CD4-positive, alpha-beta T cell treated with Interleukin-12 subunit alpha and Interleukin-12 subunit beta, for 1 hour (primary cell): ENCODE data around the gene PDGFB.

Experiments
- DNase-seq: peaks from one replicate; pipeline ENCODE4 v3.0.0-alpha.2; 2020

The PDGFB gene

DNA sequence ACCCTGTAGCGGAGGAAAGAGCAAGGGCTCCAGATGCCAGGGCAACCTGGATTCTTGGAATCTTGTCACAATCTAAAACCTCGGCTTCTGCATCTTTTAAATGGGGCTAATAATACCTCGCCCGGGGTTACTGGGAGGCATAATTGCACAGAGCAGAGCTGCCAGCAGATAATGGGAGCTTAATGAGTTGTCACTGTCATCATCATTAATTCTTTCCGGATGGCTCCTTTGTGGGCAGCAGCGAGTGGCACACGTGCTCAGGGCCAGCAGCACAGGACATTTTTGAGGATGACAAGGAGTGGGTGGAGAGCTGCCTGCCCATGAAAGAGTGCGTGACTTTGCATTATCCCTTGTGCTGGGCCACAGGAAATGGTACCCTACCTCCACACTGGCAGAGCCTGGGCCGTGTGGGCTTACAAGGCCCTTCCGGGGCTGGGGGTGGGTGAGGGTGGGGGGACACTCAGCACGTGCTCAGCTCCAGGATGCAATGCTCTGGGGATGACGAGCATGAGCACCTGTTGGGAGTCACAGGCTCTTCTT lies 5.7 kb downstream of the PDGFB start:
- no peak for DNase-seq

DNA sequence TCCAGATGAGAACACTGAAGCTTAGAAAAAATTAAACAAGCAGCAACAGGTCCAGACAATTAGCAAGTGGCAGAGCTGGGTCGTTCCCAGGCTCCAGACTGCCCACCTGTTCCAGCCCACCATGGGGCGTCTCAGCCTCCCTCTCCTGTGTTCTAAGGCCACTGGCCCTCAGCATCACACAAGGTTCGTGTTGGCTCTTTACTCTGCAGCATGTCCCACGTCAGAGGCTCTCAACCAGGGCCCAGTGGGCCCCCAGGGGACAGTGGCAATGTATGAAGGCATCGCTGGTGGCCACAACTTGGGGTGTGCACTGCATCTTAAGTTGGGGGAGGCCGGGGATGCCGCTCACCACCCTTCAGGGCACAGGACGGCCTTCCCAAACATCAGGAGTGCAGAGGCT lies 6.2 kb downstream of the PDGFB start:
- no peak for DNase-seq

DNA sequence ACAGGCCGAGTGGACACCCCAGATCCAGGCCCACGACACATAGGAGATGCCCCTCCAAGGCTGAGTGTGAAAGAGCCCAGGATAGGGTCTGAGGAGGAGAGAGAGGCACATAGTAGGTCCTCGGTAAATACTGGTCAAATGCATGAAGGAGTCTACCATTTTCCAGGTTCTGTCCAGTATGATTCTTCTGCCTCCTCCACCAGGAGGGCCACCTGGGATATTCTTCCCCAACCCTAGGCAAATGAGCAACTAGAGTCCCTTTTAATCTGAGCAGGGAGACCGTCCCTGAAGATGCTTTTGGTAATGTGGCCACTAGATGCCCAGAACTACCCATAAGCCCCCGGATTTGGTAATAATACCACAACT lies 6.7 kb downstream of the PDGFB start:
- no peak for DNase-seq

DNA sequence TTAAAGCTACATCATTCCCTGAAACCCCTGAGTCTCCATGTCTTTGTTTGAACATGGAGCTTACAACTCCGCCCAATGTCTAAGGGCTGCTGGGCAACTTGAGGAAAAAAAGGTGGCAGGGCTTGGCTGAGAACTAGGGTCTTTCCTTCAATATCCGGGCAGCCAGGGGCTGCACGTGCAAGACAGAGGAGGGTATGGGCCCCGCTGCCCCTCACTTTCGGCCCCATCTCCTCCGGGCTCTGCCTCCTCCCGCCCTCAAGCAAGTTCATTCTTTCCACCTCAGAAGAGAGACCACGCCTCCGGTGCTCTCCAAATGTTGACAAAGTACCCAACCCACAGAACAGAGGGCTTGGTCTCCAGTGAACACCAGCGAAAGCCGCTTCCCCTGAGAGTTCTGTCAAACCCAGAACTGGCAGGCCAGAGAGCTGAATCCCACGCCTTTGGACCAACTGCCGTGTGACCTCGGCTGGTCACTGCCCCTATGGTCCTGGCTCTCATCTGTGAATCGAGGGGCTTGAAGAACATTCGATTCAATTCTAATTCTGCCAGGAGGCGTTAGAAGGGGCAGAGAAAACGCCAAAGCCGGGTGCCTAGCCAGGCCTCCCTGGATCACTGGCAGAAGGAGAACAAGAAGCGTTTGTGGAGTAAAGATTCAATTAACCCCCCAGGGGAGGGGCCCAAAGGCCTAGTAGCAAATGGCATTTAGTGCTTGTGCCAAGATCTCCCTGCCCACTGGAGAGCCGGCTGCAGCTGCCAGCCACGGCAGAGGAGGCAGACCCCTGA lies 7.3 kb downstream of the PDGFB start:
- DNase-seq = peak; percentile 18

DNA sequence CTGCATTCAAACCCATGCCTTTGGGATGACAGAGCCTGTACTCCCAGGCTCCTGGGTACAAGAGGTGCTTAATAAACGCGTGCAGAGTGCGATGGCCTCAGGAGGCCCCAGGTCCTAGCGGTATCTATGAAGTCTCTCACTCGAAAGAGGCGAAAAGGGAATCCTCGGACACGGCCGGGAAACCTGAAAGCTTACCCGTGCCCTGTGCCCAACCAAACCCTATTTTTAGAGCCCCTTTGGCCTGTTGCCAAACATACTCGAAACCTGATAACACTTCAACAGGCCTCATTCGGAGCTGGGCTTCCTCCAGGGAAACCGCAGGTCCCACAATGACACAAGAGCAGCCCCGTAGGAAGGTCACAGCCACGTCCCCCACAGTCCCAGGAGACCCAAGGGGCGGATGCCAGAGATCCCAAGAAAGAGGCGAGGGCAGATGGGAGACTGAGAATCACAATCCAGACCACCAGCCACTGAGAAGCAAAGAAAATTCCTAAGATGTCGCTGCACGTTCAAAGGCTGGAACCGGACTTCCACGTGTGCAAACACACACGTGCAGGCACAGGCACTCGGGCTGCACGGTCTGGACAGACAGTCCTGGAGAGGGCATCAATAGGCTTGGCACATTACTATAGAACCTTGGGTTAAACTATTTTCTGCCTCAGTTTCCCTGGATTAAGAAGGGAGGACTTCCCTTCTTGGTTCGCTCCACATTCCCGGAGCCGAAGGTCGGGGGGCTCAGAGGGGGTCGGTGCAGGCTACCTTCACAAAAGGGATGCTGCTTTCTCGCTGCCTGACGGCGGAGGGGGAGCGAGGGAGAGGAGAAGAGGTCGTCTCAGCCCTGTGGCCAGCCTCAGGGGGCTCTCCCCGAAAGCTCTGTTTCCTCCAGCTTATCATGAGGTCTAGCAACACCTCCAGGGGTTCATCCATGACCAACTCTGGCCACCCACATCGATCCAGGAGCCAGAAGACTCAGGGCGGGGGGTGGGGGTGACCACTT lies 8.2 kb downstream of the PDGFB start:
- peak; percentile 71 for DNase-seq

DNA sequence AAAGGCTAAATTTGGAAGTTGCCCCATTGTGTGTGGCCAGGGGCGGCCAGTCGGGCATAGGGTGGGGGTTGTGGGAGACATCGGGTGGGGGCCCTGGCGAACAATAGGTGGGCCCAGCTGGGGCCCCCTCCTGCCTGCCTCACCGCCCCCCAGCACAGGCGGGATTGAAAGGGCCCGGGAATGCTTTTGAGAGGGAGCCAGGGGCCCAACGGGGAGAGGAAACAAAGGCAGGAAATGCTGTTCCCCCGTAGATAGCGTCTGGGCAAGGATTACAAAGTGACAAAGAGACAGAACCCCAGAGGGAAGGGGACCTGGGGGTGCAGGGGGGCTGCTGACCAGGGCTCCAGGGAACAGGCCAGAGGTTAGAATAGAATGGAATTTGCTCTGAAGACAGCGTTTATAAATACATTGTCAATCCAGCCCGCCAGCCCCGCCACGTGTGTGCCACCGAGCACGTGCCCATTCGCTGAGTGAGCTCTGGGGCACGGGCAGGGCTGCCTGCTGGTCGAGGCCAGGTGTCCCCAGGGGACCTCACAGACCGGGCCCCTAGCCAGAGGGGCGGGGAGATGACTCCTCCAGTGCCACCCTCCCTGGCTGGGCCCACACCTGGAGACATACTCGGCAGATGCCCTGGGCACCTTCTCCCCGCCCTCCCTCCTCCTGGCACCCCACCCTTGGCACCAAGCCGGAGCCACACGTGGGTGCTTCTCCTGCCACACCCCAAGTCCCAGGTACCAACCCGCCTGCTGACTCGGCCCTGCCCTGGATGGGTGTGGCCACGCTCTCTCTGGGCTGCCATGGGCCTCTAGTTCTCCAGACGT lies 9.7 kb downstream of the PDGFB start:
- DNase-seq = no peak

DNA sequence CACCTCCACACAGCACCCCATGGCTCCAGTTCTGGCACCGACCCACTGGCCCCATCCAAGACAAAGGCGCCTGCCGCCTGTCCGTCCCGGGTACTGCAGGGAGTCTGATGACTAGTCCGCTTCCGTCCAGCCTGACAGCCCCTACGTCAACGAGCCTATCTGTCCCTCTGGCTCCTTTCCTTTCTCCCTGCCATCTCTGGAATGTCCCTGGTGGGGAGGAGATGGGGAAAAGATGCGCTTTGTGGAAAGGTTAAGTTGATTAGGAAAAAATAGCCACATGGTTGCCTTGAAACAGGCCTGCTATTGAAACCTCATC lies 10.4 kb downstream of the PDGFB start:
- no peak for DNase-seq

DNA sequence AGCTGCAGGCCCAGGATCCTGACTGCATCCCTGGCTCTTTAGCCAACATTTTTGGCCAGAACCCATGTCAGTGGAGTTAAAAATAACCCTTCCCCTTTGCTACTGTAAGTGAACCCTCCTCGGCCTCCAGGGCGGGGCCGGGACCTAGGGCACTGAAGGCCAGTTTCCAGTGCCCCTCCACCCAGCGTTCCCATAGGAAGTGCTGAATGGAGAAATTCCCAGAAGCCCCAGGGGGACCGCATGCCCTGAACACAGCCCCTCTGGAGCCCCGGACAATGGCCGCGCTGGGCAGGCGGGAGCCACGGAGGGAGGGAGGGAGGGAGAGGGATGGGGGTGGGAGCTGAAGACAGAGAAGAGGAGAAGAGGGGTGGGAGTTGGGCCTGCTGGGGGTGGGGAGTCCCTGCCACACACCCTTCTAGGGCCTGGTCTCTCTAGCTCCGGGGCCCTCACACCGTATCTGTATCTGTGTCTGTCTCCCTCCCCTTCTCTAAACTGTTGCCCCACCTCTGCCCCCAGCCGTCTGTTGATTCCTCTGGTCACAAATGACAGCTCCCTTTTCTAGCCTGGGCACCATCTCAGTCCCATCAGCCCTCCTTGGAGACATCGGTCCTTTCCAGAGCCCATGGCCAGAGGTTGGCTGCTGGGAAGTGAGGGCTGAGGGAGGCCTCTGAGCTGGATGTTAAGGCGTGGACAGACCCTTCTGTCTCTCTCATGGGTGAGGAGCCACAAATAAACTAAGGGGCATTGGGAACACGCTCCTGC lies 10.9 kb downstream of the PDGFB start:
- no peak for DNase-seq

DNA sequence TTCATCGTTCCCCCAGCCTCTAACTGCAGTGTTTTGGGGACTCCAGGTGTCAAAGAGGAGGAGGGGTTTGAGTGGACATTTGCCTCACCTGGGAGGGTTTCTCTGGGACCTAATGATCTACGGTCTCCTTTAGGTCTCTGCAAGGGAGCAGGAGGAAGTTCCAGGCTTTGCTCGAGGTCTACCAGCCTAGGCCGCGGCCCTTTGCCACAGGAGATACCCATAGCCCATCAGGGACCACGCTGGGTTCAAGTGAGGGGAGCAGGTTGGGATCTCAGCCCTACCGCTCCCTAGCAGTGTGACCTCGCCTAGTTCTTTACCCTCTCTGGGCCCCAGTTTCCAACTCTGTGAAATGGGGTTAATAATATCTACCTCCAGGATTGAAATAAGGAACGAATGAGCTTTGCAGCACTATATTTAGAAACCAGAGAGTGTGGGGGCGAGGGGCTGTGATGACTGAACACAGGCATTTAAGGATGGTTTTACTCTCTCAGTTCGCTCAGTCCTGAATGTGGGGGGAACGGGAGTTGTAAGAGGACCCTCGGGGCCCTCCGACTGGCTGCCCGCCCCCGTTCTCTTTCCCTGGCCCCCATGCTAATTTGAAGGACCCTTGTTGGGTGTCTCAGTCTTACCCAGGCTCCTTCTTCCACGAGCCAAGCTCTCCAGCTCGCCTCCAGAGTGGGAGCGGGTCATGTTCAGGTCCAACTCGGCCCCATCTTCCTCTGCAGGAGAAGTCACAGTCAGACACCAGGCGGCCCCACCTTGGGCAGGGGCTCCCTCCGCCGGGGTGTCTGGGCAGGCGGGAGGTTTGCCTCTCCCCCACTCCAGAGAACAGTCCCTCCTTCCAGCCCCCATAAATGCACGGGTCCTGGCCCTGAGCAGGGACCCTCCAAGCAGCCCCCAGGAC lies 11.7 kb downstream of the PDGFB start:
- DNase-seq = no peak

DNA sequence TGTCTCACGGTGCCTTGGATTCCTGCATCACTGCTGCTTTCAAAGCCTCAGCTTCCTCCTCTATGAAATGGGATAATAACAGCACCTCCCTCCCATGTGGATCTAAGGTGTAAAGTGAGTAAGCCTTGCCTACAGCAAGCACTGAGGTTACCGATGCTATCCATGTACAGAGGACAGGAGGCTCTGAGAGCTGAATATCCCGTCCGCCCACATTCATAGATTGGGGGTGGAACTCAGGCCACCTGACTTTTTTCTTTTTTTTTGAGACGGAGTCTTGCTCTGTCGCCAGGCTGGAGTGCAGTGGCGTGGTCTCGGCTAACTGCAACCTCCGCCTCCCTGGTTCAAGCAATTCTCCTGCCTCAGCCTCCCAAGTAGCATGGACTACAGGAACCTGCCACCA lies 12.5 kb downstream of the PDGFB start:
- DNase-seq = no peak

DNA sequence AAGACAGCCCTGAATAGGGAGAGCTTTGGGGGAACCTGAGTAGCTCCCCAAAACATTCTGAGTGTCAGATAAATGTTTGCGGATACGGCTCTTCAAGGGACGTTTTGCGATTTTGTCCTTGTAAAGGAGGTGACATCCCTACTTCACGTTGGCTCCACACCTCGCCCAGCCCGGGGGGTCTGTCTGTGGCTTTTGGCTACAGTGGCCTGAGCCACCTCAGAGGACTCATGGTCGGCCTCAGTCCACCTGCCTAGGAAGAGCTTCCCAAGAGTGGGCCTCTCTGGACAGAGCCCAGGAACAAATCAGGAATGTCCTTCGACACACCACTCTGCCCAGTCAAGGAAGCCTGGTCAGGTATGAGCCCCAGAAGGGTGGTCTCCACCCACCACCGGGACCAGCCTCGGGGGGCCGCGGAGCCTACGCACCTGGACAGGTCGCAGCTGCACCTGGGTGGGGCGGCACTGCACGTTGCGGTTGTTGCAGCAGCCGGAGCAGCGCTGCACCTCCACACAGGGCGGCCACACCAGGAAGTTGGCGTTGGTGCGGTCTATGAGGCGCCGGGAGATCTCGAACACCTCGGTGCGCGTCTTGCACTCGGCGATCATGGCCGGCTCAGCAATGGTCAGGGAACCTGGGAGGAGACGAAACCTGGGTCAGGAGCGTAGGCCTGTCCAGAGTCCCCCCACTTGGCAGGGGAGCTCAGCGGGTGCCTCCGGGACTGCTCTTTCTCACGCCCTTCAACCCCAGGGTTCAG lies 13.4 kb downstream of the PDGFB start:
- DNase-seq = no peak

DNA sequence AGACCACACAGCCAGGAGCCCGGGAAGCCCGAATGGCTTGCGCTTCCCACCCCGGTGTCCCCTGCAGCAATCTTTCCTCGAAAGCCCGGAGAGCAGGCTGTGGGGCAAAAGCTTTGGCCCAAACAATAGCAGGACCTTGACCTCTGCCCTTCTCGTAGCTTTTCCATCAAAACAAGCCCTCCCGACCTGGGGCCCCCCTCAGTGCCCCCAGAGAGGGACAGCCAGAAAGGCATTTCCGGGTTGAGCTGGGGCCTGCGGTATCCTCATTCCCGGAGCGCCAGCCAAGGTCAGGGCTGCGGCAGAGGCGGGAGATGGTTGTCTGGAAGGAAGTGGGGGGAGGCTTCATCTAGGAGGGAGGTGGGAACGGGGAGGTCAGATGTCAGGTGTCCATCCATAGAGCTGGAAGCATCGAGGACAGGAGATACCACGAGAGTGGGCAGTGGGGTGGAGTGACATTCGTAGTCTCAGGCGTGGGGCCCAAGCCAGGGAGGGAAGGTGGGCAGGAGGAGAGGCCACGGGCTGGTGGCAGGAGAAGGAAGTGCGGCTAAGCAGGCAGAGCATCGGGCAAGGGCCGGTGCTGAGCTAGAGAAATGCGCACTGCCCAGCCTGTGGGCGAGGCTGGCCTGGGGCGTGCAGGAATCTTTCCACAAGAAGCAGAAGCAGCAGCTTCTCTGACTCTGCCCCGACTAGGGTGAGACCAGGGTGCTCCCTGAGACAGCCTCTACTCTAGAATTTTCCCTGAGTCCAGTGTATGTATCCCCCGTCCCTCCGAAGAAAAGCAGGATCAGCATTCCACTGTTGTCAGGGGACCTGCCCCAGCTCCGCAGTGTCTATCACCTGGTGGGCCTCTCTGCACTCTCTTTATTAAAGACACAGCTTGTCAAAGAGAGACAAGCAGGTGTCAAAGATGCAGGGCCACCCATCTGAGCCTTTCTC lies 14.3 kb downstream of the PDGFB start:
- DNase-seq = no peak

DNA sequence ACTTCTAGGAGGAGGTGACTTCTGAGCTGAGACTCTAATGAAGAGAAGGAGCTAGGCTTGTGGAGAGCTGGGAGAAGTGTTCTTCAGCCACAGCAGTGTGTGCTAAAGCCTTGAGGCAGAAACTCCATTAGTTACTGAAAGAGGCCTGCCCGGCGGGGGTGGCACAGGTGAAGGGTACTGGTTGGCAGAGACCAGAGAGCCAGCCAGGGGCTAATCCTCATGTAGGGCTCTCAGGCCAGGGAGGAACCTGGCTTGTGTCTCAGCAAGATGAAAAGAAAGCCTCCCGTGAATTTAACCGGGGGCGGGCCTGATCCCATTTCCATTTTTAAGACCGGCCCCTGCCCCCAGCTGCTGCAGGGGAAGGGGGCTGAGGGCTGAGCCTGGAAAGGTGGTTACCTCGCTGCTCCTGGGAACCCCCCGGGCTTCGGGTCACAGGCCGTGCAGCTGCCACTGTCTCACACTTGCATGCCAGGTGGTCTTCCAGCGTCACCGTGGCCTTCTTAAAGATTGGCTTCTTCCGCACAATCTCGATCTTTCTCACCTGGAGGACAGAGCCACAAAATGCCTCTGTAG lies 15.0 kb downstream of the PDGFB start:
- DNase-seq = no peak

DNA sequence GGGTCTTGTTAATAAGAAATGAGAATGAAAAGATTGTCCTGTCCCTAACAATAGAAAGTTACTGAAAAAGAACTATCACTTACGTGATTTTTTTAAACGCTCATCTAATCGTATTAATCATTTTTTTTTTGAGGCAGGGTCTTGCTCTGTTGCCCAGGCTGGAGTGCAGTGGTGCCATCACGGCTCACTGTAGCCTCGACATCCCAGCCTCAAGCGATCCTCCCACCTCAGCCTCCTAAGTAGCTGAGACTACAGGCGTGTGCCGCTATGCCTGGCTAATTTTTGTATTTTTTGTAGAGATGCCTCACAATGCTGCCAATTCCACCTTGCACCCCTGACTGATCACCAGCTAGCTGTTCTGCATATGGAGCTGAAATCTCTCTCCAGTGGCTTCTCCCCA lies 15.7 kb downstream of the PDGFB start:
- DNase-seq = no peak

DNA sequence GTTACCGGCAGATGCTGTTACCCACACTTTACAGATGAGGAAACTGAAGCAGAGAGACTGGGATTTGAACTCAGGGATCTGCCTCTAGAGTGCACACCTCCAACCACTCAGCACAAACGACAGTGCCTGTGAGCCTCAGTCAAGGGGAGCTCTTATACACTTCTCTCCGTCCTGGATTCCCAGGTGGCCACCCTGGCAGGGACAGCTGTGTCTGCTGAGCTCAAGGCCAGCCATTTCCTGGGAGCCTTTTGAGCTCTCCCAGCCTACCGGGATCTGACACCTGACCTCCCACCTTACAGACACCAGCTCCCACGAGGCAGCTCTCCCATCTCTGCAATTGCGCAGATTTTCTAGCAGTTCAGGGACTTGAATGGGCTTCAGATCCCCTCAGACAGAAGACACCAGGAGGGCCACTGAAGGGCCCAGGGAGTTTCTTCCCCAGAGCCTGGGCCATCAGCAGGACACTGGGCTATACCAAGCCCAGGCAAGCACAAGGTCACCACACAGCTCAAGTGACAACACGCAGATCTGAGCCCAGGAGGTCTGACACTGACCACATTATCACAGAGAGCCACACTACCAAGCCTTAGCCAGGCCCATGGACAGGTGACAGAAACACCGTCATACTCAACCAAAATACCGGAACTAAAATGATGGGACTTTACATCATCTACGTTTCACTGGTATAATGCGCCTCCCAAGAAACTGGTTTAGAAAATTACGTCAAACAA lies 17.1 kb downstream of the PDGFB start:
- no peak for DNase-seq

DNA sequence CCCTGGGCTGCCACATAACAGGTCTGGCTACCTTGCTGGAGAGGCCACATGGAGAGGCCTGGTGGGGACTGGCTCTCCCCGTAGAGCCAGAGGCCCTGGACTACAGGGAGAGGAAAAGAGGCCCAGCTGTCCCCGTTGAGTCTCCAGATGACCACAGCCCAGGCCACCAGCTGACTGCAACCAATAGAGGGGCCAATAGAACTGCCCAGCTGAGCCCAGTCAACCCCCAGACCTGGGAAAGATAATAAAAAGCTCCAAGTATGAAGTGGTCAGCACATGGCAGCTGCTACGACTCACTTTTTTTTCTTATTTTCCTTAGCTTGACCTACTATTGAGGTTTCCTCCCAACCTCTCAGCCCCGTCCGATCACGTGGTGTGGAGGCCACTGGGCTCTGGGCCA lies 18.4 kb downstream of the PDGFB start:
- no peak for DNase-seq

DNA sequence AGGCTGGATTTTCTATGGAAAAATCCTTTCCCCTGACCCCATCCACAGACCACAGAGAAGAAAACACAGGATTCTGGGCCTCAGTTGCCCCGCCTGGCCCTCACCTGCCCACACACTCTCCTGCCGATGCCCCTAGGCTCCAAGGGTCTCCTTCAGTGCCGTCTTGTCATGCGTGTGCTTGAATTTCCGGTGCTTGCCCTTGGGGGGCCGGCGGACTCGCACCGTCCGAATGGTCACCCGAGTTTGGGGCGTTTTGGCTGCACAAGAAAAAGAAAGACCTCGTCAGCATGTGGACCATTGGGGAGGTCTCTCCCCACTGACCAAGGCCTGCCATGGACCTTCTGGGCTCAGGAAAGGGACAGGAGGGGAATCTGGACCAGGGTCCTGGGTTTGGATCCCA lies 19.2 kb downstream of the PDGFB start:
- DNase-seq = no peak

DNA sequence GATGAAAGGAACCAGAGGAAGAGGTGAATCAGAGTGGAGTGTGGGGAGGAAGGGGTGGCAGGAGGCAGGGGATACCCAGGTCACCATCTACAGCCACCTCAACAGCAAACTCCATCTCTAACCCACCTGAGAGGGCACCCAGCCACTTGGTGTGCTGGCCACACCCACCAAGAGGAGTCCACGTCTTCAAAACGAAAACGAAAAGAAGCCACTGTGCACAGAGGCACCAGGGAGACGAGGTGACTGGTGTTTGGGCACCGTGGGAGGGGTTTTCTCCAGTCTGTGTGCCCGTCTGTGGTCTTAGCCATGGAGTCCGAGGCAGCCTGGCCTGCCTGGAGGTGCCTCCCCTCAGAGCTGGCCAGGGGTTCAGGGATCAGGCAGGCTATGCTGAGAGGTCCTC lies 20.2 kb downstream of the PDGFB start:
- DNase-seq = no peak
